Activated CD4-positive, alpha-beta T cell treated with anti-CD3 and anti-CD28 coated beads, Interleukin-10, Interleukin-2, amounts not matched to agents 100 ng/mL and 50 ng/mL, durations not matched to agents 16 hours and 8 hours (primary cell): Measurements from ENCODE around the gene MED29.

ENCODE experiments used
- DNase-seq: peaks from one replicate; pipeline ENCODE4 v3.0.0-alpha.2; 2020

The MED29 gene

GRCh38 chr19:39412100-39412866 is 21.1 kb downstream of the MED29 start, which contains the start of gene PLEKHG2:
Gene PLEKHG2, plus strand, starts transcription at chr19:39412669. Its CDS starts 1,418 bp downstream, at chr19:39414087.
- DNase-seq, result peak; percentile 99

GRCh38 chr19:39412867-39413271 is 21.7 kb downstream of the MED29 start:
- no peak for DNase-seq

- no peak for DNase-seq
Observed at GRCh38 chr19:39413272-39413910, 22.2 kb downstream of the MED29 start.

DNA sequence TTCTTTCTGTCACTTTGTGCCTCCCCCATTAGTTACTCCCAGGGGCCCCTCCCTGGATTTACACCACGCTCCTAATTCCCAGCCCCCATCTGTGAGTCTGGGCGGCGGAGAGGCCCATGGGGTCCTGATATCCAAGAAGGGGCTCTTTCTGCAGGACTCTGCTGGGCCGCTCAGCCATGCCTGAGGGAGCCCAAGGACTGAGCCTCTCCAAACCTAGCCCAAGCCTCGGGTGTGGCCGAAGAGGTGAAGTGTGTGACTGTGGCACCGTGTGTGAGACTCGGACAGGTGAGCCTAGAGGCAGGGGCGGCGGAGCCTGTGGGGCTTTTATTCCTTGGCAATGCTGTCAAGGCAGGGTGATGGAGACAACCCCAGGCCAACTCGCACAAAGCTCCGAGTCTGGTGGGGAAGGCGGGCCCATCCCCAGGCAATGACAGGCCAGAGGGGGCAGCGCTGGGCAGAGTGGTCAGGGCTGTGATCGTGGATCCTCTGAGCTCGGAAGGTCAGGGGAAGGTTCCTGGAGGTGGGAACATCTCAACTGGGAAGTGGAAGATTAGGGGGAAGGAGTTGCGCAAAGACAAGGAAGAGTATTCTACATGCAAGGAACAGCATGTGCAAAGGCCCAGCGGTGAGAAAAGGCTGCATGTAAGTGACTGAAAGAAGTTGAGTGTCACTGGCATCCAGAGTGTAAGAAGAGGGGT is 22.9 kb downstream of the MED29 start:
- DNase-seq, result no peak

DNA sequence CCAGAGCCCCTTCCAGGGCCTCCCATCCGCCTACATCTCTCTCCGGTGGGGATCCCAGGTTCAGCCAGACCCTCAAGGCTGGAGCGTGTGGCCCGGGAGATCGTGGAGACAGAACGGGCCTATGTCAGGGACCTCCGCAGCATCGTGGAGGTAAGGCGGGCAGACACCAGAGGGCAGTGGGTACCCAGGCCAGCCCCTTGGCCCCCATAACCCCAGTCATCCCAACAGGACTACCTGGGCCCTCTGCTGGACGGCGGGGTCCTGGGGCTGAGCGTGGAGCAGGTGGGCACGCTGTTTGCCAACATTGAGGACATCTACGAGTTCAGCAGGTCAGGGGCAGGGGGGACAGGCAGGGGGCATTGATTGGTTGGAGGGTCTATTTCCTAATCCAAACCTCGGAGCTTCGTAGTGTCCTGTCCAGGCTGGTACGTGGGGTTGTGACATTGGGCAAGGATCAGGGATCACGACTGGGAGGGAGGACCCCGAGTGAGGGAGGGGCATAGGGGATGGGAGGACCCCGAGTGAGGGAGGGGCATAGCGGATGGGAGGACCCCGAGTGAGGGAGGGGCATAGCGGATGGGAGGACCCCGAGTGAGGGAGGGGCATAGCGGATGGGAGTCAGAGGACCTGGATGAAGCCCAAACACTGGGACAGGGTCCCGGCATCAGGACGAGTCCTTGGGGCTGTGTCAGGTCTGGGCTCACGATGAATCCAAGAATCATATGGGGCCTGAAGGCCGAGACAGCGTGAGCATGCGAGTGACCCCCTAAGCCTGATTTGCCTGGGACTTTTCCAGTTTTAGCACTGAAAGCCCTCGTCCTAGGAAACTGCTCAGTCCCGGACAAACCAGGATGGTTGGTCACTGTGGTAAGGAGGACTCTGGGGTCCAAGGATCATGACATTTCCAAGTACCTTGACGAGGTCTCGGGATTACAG is 24.2 kb downstream of the MED29 start:
- DNase-seq, result no peak

GRCh38 chr19:39416152-39417120 is 25.3 kb downstream of the MED29 start:
- no peak for DNase-seq

DNA sequence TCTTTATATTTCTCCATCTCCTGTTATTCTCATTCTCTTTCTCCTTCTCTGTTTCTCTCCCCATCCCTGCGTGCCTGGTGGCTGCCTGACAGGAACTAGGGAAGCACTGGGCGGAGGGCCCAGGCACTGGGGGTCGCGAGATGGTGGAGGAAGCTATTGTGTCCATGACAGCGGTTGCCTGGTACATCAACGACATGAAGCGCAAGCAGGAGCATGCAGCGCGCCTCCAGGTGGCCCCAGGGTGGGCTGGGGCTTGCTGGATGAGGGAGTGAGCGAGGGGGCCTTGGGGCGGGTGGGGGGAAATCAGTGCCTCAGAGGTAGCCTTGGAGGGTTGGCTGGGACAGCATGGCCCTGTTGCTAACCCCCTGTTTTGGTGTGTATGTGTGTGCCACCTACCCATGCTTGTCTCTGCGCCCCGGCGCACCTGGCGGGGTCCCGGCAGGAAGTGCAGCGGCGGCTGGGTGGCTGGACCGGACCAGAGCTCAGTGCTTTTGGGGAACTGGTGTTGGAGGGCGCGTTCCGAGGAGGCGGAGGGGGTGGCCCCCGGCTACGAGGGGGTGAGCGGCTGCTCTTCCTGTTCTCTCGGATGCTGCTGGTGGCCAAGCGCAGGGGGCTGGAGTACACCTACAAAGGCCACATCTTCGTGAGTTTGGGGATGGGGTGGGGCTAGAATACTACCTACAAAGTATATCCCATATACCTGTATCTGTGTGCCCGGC is 26.4 kb downstream of the MED29 start:
- DNase-seq, result no peak

DNA sequence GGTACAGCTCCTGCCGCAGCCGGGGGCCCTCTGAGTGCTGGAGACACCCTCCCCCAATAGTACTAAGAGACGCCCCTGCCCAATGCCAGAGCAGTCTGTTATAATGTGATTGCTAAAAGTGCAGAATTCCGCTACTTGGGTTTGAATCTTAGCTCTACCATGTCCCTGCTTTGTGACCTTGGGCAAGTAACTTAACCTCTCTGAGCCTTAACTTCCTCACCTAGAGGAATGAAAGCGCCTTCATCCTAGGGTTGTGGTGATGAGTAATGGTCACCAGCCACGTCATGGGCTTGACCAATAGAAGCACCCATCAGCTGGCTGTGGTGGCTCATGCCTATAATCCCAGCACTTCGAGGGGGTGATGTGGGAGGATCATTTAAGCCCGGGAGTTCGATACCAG is 27.8 kb downstream of the MED29 start:
- DNase-seq, result no peak

DNA sequence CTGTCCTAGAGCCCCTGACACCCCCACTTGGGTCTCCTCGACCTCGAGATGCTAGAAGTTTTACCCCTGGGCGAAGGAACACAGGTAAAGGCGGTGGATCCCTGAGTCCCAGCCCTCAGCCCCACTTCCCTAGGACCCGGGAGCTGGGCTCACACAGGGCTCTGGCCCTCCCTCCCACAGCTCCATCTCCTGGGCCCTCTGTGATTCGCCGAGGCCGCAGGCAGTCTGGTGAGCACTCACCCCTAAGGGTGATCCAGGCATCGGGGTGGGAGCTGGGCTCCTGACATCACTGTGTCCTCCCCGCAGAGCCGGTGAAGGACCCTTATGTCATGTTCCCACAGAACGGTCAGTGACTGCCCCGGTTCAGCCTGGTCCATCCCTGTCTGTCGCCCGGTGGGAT is 29.6 kb downstream of the MED29 start:
- DNase-seq, result no peak

- no peak for DNase-seq
Observed at GRCh38 chr19:39422020-39422419, 30.8 kb downstream of the MED29 start.

- DNase-seq, result no peak
Observed at GRCh38 chr19:39423258-39424086, 32.3 kb downstream of the MED29 start.

GRCh38 chr19:39424934-39425333 is 33.8 kb downstream of the MED29 start:
- no peak for DNase-seq

DNA sequence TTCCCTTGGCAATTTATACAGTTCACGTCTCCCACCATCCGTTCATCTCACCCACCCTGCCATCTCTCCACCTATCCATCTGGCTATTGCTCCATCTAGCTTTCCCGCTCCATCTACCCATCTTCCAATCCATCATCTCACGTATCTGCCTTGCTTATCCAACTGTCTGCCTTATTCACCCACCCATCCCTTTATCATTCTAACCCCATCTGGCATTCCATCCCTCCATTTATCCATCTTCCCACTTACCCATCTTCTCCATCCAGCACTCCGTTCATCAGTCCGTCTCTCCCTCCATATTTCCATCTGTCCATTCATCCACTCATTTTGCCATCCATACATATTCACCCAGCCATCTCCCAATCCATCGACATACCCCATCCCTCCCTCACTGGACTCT is 34.6 kb downstream of the MED29 start:
- no peak for DNase-seq

- DNase-seq, result no peak
Observed at GRCh38 chr19:39426170-39426569, 35.0 kb downstream of the MED29 start.

- DNase-seq, result no peak
Observed at GRCh38 chr19:39427707-39428106, 36.5 kb downstream of the MED29 start.

GRCh38 chr19:39428283-39429112 is 37.3 kb downstream of the MED29 start:
- DNase-seq, result no peak

DNA sequence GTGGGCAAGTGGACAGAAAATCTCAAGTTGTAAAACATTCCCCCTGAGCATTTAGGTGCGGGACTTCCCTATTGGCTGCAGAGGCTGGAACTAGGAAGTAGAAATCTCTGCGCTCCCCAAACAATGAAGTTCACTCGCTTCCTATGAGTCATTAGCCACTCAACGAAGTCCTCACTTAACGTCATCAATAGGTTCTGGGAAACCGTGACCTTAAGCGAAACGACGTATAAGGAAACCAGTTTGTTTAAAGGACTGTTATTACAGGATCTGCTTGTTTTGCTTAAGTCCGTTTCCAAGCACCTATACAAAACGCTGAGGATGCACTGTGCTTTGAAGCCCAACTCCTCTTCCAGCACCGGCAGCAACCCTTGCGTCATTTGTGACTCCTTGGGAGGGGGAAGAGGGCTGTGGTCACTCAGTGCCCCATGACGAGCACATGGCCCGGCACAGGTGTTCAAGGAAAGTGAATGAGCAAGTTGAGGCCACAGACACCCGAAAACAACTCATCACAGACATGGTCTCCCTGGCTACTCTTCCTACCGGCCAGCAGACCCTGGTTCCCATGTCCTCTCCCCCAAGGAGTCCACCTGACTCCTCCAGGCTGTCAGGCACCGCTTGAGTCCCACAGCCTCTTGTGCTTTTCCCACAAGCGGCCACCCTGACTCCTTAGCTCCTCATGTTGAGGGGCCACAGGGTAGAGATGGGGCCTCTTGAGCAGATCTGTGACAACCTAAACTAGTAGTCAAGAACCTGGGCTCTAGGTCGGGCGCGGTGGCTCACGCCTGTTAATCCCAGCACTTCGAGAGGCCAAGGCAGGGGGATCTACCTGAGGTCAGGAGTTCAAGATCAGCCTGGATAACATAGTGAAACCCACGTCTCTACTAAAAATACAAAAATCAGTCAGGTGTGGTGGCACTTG is 39.8 kb downstream of the MED29 start:
- peak; percentile 91 for DNase-seq

DNA sequence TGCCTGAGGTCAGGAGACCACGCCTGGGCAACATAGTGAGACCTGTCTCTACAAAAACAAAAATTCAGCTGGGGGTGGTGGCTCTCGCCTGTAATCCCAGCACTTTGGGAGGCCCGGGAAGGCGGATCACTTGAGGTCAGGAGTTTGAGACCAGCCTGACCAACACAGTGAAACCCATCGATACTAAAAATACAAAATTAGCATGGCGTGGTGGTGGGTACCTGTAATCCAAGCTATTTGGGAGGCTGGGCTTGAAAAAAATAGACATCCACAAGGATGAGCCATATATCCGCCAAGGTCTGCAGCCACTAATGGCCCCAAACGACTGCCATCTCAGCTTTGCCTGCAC is 41.5 kb downstream of the MED29 start:
- DNase-seq, result no peak
